Measurements from ENCODE around the gene SIGLEC9.

SIGLEC9 gene

DNA sequence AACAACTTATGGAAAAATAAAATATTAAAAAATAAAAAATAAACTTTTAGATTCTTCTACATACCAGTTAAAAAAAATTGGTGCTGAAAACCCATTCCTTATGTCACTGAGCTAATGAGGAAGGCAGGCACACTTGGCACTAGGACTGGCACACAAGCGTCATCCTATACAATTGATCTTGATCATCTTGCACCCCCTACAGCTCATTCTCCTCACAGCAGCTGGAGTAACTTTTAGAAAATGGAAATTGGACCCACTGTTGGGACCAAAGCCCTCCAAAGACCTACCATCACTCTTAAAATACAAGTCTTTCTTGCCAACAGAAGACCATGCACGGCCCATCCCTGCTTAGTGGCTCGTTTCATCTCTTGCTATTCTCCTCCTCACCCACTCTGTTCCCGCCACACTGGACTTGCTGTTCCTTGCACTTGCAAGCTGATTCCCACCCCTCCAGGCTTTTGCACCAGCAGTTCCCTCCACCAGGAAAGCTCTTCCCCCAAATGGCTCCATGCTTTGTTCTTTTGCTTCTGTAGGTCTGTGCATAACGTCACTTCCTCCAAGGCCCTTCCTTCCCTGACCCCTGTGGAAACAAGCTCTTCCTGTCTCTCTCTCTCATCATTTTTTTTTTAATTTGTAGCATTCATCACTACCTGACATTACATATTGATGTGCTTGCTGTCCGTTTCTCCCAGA lies 28.1 kb upstream of the SIGLEC9 start:
- no peak for DNase-seq (ENCODE audit: extremely low read depth in 1 of 2, low read depth in 1 of 2)

DNA sequence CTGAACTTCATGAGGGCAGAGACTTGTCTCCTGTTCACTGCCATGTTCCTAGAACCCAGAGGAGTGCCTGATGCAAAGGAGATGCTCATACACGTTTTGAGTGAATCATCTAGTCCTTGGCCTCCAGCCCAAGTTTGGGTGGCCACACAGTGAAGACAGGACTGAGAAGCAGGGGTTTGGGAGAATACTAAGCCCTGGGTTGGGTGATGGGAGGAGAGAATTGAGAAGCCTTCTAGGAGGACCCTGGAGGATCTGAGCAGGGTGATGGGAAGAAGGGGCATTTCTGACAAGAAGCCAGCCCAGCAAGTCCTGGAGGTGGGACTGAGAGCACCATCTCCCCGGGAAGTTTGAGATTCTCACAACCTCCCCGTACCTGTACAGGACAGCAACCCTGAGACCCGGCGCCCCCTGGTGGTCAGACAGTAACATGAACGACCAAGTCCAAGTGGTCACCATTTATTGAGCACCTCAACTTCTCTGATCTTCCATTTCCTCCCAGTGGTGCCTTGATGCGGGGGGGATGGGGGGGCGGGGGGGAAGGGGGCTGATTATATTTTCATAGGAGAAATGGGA lies 27.5 kb upstream of the SIGLEC9 start:
- DNase-seq (ENCODE audit: extremely low read depth in 1 of 2, low read depth in 1 of 2), result peak; percentile 48 to 64

DNA sequence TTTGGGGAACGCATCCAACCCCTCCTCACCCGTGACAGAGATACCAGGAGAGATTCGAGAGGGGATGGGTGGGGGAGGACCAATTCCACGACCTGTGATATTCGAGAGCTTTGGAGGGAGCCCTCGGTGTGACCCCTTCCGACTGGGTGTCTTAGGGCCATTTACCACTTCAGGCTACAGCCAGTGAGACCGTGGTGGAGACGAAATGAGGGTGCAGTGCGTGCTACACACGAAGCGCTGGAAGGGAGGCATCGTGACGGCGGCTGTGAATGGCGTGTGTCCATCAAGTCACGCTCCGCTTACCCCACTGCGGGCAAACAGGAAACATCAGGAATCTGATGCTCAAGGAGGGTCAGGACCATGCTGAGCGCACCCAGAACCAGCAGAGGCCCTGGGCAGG lies 26.9 kb upstream of the SIGLEC9 start:
- DNase-seq (ENCODE audit: extremely low read depth in 1 of 2, low read depth in 1 of 2), result no peak

DNA sequence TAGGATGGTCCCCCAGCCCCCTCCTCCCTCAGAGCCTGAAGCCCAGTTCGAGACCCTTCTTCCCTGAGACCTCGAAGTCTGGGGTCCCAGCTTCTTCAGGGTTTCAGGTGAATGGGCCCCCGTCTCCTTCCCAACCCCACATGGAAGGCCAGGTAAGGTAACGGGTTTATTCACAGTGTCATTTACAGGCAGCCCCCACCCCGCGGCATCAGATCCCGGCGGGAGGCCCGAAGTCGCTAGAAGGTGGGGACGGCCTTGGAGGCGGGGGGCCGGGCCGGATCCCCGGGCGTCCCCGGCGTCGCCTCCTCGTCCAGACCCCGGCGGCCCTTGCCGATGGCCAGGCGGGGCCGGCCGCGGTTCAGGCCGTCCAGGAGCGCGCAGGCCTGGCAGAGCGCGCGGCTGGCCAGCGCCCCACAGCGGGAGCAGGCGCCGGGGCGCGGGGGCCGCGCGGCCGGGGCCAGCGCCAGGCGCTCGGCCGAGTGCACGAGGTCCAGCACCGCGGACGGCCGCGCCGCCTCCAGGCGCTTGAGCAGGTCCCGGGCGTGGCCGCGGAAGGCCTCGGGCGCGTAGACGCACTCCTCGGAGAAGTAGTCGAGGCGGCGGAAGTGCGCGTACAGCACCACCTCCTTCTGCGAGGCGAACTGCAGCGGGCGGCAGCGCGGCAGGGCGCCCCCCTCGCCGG lies 26.2 kb upstream of the SIGLEC9 start:
- DNase-seq (ENCODE audit: extremely low read depth in 1 of 2, low read depth in 1 of 2), result no peak

DNA sequence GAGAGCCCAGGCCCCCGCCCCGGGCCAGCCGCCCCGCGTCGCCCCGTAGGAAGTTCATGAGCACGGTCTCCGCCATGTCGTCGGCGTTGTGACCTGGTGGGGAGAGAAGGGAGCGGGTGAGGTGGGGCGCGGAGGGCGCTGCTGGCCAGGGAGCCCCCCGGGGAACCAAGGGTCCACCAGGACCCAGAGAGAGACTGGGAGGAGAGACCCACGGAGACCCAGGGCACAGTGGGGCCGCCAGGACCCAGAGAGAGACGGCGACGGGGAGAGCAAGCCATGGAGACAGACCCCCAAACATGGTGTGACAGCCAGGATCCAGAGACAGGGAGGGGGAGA lies 25.7 kb upstream of the SIGLEC9 start:
- no peak for DNase-seq (ENCODE audit: extremely low read depth in 1 of 2, low read depth in 1 of 2)

DNA sequence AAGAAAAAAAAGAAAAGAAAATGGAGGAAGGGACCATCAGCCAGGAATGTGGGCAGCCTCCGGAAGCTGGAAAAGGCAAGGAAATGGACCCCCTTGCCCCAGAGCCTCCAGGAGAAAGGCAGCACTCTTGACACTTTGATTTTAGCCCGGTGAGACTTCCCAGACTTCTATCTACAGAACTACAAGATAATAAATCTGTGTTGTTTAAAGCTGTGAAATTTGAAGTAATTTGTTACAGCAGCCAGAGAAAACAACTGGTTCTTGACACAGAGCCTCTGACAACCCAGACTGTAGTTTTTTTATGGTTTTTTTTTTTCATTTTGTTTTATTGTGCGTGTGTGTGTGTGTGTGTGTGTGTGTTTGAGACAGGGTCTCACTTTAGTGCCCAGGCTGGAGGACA lies 24.1 kb upstream of the SIGLEC9 start:
- no peak for DNase-seq (ENCODE audit: extremely low read depth in 1 of 2, low read depth in 1 of 2)

DNA sequence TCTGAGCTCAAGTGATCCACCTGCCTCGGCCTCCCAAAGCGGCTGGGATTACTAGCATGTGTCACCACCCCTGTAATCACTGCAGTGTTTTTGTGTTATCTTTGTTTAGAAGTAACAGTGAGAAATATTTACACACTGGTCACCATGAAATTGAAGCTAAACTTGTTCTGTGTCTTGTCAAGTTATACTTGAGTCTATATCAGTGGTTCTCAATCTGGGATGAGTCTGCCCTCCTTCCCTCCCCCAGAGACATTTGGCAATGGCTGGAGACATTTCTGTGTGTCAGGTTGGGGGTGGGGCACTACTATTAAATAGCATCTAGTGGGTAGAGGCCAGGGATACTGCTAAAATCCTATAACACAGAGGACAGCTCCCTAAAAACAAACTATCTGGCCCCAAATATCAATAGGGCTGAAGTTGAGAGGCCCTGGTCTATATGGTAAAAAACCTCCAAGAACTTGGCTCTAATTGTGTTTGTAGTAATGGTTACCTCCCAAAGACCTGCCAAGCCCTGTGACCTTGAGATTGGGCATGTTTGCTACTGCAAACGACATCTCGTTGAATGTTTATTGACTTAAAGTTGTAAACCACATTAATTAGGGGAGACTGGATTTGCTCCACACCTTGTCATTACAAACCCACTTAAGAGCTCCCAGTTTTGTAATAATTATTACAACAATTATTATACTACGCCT lies 23.4 kb upstream of the SIGLEC9 start:
- DNase-seq (ENCODE audit: extremely low read depth in 1 of 2, low read depth in 1 of 2), result no peak

DNA sequence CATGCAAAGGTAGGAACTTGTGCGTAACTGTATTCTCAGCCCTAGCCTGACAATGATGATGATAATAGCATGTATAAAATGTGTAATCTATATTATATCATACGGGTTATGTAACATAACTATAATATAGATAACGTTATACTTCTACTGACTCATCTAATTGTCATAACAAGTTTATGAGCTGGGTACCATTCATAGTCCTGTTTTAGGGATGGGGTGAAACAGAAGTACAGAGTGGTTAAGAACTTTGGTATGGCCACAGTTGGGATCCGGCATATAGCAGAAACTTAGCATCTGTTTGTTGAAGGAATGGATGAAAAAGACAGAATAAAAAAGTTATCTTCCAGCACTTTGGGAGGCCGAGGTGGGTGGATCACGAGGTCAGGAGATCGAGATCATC lies 21.7 kb upstream of the SIGLEC9 start:
- no peak for DNase-seq (ENCODE audit: extremely low read depth in 1 of 2, low read depth in 1 of 2)

DNA sequence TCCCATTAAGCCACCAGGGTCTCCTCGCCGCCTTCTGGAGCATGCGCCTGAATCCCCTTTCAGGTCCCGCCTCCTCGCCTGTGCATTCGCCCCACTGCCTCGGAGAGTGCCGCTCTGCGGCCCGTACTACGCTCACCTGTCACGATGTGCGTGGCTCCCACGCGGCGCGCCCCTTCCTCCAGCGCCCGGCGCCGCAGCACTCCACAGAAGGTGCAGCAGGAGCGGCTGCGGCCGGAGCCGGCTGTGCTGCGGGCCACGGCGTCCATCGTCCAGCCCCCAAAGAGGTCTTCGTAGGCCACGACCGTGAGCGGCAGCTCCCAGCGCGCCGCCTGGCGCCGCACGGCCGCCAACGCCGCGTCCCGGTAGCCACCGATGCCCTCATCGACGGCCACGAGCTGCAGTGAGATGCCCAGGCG lies 20.8 kb upstream of the SIGLEC9 start:
- no peak for DNase-seq (ENCODE audit: extremely low read depth in 1 of 2, low read depth in 1 of 2)

DNA sequence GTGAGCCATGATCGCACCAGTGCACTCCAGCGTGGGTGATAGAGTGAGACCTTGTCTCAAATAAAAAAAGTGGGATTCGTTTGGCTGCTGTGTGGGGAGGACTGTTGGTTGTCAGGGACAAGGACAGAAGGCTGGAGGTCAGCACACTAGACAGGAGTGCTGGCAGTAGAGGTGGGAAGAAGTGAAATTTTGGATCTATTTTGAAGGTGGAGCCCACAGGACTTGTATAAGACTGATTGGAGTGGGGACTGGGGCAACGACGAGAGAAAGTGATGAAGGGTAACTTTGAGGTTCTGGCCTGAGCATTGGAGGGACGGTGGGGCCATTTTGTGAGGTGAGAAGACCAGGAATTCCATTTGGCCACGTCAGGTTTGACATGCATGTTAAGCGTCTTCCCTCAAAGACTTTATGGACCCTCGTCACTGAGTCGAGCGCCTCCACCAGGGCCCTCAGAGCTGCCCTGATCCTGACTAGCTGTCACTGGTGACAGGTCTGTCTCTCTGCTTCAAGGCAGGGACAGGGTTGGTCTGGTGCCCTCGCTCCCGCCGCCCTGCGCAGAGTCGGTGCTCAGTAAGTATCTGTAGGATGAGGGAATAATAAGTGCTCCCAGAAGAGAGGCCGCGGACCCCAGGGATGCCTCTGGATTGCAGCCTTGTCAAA lies 17.2 kb upstream of the SIGLEC9 start:
- no peak for DNase-seq (ENCODE audit: extremely low read depth in 1 of 2, low read depth in 1 of 2)

DNA sequence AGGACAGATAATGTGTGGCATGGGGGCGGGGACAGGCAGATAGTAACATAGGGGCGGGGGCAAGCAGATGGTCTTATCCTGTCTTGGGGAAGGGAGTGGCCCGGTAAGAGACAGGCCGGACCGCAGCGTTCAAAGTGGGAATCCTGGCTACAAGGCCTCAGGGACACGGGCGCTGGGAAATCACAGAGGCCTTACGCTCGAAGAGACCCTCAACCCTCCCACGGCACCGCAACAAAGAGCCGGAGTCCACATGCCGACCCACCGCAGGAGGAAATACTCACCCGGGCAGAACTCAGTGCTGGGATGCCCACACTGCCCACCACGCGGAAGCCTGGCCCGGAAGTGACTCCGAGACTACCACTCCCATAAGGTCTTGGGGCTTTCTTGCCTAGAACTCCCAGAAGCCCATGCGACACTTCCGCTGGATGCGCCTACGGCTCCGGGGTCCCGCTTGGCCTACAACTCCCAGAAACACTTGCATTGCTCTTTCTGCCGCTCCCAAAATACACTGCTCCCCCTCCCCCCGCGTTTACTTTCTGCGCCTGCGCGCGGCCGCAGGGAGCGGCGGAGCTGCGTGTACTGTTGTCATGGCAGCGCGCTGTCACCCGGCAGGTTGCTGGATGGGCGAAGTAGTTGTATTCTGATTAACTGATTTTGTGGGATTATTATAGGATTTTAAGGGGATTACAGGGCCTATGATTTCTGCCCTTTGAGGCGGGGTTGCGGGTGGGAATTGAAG lies 16.5 kb upstream of the SIGLEC9 start, which contains the start of gene CTU1:
CTU1 (minus strand) TSS at position 344 of the 739 bp plus-strand sequence. CDS start 3,840 bp downstream, outside the sequence.
- DNase-seq (ENCODE audit: extremely low read depth in 1 of 2, low read depth in 1 of 2), result peak; percentile 93 to 95

DNA sequence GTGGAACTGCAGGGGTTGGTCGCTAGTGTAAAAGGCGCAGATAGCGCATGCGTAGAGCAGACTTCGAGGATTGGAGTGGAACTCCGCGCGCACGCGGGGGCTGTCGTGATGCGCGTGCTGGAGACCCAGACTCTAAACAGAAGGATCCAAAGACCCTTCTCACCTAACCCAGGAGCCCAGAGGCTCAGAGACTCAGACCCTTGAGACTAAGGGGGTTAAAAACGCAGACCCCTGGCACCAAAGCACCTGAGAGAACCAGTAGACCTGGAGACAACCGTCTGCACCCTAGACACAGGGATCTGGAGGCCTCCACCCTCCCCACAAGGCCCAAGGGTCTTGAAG lies 15.9 kb upstream of the SIGLEC9 start:
- DNase-seq (ENCODE audit: extremely low read depth in 1 of 2, low read depth in 1 of 2), result no peak

DNA sequence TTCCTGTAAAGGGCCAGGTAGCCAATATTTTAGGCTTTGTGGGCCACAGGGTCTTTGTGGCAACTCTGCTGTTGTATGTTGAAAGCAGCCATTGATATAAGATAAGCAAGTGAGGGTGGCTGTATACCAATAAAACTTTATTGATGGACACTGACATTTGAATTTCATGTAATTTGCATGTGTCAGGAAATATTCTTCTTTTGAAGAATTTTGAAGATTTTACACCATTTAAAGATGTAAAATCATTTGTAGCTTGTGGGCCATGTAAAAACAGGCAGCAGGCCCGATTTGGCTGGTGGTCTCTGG lies 14.1 kb upstream of the SIGLEC9 start:
- DNase-seq (ENCODE audit: extremely low read depth in 1 of 2, low read depth in 1 of 2), result no peak

DNA sequence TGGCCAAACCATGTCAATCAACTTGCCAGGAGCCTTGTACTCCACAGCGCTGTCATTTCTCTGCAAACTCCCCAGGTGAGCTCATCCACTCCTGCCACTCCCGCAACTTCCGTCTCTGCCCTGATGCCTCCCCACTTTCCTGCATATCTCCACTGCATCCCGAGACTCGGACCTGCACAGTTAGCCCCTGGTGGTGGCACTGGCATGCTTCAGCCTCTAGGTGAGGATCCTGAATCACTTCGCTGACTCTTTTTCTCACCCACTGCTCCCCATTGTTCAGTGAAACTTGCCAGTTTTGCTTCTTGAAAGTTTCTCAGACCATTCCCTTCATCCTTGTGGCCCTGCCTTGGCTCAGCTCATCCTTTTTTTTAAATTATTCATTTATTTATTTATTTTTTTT lies 13.1 kb upstream of the SIGLEC9 start:
- no peak for DNase-seq (ENCODE audit: extremely low read depth in 1 of 2, low read depth in 1 of 2)

DNA sequence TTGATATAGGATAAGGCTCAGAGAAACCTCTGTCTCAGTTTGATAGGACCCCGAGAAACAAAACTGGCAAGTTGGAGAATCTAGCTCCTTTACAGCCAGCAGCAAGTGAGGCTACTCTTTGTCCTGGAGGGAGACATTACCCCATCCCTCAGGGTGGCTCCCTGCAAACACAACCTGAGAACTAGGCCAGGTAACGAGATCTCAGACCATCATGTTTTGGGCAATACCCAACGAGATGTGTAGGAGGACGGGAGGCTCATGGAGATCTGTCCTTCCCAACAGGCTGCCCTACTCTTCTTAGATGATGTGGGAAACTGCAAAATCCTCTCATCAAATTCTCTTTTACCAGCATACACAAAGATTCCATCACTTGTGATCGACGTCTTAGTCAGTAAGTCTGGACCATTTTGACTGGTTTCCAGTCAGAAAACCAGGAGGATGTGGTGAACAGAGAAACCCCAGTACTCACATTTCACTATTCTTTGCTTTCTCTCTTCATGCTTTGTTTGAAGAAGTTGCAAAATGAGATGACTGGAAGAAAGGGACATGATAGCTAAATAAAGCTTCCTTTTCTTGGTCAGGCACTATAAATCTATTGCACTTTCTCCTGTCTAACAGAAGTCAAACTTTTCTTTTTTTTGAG lies 10.5 kb upstream of the SIGLEC9 start:
- DNase-seq (ENCODE audit: extremely low read depth in 1 of 2, low read depth in 1 of 2), result no peak

DNA sequence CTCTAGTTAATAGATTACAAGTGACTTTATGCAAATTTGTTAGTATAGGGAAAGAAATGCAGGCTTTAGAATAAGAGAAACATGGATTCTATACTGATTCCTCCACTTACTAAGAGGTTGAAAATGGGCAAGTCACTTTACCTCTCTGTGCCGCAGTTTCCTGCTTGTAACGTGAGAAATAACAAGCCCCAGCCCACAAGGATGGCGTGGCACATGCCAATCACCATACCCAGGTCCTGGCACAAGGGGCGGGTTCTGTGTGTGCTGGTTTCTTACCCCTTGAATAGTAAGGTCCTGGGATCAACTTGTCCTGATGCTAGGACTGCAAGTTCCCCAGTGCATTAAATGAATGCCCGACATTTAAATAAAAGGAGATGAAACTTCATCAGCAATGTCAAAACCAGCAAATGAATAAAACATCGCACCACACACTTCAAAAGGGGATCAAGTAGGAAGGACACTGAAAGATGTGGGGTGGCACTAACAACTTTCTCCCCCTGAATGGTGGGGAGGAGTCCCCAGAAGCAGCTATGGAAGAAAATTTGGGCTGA lies 7.9 kb upstream of the SIGLEC9 start:
- DNase-seq (ENCODE audit: extremely low read depth in 1 of 2, low read depth in 1 of 2), result no peak

DNA sequence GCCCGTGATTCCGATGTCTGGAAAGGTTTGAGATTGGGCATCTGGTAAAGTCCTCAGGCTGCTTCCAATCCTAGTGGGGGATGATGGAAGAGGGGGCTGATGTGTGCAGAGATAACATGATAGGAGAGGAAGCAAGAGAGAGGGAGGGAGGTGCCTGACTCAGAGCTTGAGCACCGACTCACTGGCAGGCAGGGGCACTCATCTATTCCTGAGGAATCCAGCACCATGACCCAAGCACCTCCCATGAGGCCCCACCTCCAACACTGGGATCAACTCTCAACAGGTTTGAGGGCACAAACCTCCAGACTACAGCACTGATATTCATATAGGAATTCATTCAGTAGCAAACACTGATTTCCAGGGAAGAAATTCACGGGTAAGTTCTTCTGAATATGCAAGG lies 5.6 kb upstream of the SIGLEC9 start:
- DNase-seq (ENCODE audit: extremely low read depth in 1 of 2, low read depth in 1 of 2), result no peak

DNA sequence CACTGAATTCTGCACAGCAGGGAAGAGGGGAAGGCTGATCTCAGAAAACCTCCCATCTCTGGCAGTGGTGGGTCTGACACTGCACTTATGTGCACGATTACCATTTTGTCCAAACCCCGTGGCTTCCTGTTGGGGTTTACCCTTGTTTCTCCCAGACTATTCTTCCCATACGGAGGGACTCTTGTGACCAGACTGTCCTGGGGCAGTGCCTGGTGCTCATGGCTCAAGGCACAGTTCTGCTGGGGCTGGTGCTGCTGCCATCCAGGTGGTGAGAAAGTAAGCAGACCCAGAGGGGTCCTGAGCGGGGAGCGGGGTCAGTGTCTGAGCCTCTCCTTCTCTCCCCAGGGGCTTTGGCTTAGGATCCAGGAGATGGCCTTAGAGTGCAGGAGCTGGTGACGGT lies 5.1 kb upstream of the SIGLEC9 start:
- DNase-seq (ENCODE audit: extremely low read depth in 1 of 2, low read depth in 1 of 2), result no peak

DNA sequence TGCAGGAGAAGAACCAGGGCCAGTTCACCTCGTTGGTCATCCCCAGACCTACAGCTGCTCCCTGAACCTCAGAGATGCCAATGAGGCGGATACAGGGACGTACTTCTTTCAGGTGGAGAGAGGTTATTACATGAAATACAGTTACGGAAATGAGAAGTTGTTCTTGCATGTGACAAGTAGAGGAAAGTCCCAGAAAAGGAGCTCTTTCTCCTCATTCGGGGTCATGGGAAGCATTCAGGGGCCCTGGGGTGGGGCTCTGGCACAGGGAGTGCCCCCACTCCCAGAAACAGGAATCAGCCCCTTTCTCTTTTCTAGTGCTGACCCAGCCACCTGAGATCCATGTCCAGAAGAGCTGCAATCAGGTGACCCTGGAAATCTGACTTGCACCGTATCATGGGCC lies 4.5 kb upstream of the SIGLEC9 start:
- DNase-seq (ENCODE audit: extremely low read depth in 1 of 2, low read depth in 1 of 2), result no peak

DNA sequence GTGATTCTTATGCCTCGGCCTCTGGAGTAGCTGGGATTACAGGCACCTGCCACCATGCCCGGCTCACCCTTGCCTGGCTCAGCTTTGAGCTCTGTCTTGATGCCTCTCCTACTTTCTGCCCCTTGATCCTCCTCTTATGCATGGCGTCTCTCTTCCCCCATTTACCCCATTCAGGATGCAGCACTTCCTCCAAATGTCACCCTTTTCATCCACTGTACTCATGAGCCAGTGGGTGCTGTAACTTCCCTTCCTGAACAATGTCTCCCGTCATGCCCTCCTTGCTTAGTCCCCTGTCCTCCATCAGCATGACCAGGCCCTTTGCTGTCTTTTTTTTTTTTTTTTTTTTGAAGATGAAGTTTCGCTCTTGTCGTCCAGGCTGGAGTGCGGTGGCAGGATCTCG lies 3.4 kb upstream of the SIGLEC9 start:
- DNase-seq (ENCODE audit: extremely low read depth in 1 of 2, low read depth in 1 of 2), result no peak

Measured in activated CD8-positive, alpha-beta memory T cell treated with anti-CD3 and anti-CD28 coated beads for 1 hour (primary cell).